WTC11 (cell line): ENCODE measurements around the gene GIMAP8. TPM values are rescaled to one million over a fixed set of nuclear protein-coding genes. Genes with fewer than 3 reads are reported as not detected.

ENCODE experiments used
- ATAC-seq: fragments of 200-7000 bp; cut with Tn5 transposase; 2 replicates; pipeline ENCODE4 v1.10.0; 2021; ENCODE audit warnings: mild to moderate bottlenecking, moderate library complexity
- CTCF ChIA-PET: fragments of 300-600 bp; sonication (Branson Sonifier 250); formaldehyde crosslinking; loops from one replicate; lab custom pipeline; 2021; ENCODE audit warnings: antibody characterized with exemption; lab: Charles Lee
- POLR2A ChIA-PET: fragments of 350-600 bp; sonication (Branson Sonifier 250); formaldehyde crosslinking; loops from one replicate; lab custom pipeline; 2021; ENCODE audit warnings: antibody characterized with exemption; lab: Charles Lee
- DNase-seq: peaks from one replicate; pipeline ENCODE4 v3.0.0; 2021; ENCODE audit warnings: low spot score
- H3K27ac Mint-ChIP-seq: 2 replicates; pipeline ENCODE4 v1.8.0; 2021; ENCODE audit warnings: mixed read lengths
- H3K27me3 Mint-ChIP-seq: 2 replicates; pipeline ENCODE4 v1.8.0; 2021; ENCODE audit warnings: low read depth, mild to moderate bottlenecking, moderate library complexity, mixed read lengths
- H3K36me3 Mint-ChIP-seq: 2 replicates; pipeline ENCODE4 v1.8.0; 2021; ENCODE audit warnings: mixed read lengths
- H3K4me1 Mint-ChIP-seq: 2 replicates; pipeline ENCODE4 v1.8.0; 2022; ENCODE audit warnings: mixed read lengths
- H3K4me3 Mint-ChIP-seq: 2 replicates; pipeline ENCODE4 v1.8.0; 2021; ENCODE audit warnings: mild to moderate bottlenecking, moderate library complexity, mixed read lengths
- H3K9me3 Mint-ChIP-seq: 2 replicates; pipeline ENCODE4 v1.8.0; 2021; ENCODE audit warnings: mixed read lengths
- GRHL2 ChIP-seq: fragments of 250-450 bp; sonication (Bioruptor Pico); IDR thresholded peaks from 2 replicates; pipeline ENCODE4 v1.8.0; 2022; ENCODE audit warnings: mild to moderate bottlenecking, moderate library complexity; ENCODE audit not compliant: insufficient replicate concordance, severe bottlenecking
- TEAD1 ChIP-seq: sonication (generic); formaldehyde crosslinking; IDR thresholded peaks from 2 replicates; pipeline ENCODE4 v1.8.0; 2022; ENCODE audit warnings: mild to moderate bottlenecking, missing genetic modification reagents
- ZNF263 ChIP-seq: sonication (generic); formaldehyde crosslinking; IDR thresholded peaks from 2 replicates; pipeline ENCODE4 v1.8.1; 2022; ENCODE audit warnings: low read depth, mild to moderate bottlenecking, moderate library complexity, missing genetic modification reagents
- ZNF317 ChIP-seq: sonication (generic); formaldehyde crosslinking; IDR thresholded peaks from 2 replicates; pipeline ENCODE4 v1.8.1; 2023; ENCODE audit warnings: low read depth, mild to moderate bottlenecking, moderate library complexity, missing genetic modification reagents, borderline replicate concordance
- ZNF396 ChIP-seq: fragments of 250-450 bp; sonication (Bioruptor Pico); IDR thresholded peaks from 2 replicates; pipeline ENCODE4 v1.8.0; 2021; ENCODE audit warnings: mild to moderate bottlenecking, moderate library complexity, borderline replicate concordance
- total RNA-seq: library from RNA; stranded (reverse); gene quantifications from 3 replicates; pipeline ENCODE4 v1.2.3, GENCODE V29; 2021
- TF ChIP-seq, protein P1 (sequence below): fragments of 250-450 bp; sonication (Bioruptor Pico); IDR thresholded peaks from 2 replicates; pipeline ENCODE4 v1.9.0; 2021; ENCODE audit warnings: mild to moderate bottlenecking
- TF ChIP-seq, protein P2 (sequence below): fragments of 250-450 bp; sonication (Bioruptor Pico); conservative IDR thresholded peaks from 2 replicates; pipeline ENCODE4 v1.9.0; 2021; ENCODE audit warnings: mild to moderate bottlenecking
- TF ChIP-seq, protein P3 (sequence below): sonication (generic); formaldehyde crosslinking; IDR thresholded peaks from 2 replicates; pipeline ENCODE4 v1.8.1; 2022; ENCODE audit warnings: mild to moderate bottlenecking, missing genetic modification reagents, moderate library complexity, borderline replicate concordance
- TF ChIP-seq, protein P4 (sequence below): fragments of 250-450 bp; sonication (Bioruptor Pico); IDR thresholded peaks from 2 replicates; pipeline ENCODE4 v1.9.0; 2021; ENCODE audit warnings: mild to moderate bottlenecking, borderline replicate concordance
- TF ChIP-seq, protein P5 (sequence below): sonication (generic); formaldehyde crosslinking; IDR thresholded peaks from 2 replicates; pipeline ENCODE4 v1.8.1; 2022; ENCODE audit warnings: mild to moderate bottlenecking, moderate library complexity, missing genetic modification reagents
- TF ChIP-seq, protein P6 (sequence below): fragments of 250-450 bp; sonication (Bioruptor Pico); IDR thresholded peaks from 2 replicates; pipeline ENCODE4 v1.9.0; 2021; ENCODE audit warnings: mild to moderate bottlenecking

GIMAP8 gene
- total RNA-seq, 1 experiment from 2014 or later = 0.09 TPM

DNA sequence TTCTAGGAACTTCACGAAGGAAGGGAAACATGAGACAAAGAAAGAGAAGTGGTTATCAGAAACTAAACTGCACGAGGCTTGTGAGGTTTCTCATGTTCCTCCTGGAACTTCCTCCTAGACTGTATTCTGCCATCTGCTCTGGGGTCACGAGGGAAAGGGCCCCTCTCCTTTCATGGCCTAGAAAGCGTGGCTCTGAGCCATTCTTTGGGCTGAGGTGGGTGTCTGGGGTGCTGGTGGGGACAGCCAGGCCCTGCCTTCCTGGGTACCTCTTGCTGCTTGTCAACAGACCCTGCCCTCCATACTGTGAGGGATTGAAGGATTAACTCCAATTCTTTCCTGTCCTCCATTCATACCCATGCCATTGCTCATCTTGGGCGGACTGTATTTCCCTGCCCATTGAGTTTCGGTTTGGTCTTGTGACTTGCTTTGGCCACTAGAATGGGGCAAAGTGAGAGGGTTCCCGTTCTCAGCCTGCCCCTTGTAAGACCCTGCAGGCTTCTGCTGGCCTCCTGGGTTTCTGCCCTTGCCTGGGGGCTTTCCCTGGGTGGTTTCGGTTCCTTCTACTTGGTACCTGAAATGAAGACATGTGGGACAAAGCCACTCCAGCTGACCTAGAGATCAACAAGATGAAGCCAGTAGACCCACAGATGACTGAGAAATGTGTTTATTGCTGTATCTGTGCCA lies 14.9 kb upstream of the GIMAP8 start:
- TF ChIP-seq ZNF317 (CRISPR knock-in tag) (no peak), GRHL2 (CRISPR knock-in tag) (no peak), ZNF263 (no peak), ZNF396 (CRISPR knock-in tag) (no peak), TEAD1 (CRISPR knock-in tag) (no peak)
- TF ChIP-seq, protein P1, sequence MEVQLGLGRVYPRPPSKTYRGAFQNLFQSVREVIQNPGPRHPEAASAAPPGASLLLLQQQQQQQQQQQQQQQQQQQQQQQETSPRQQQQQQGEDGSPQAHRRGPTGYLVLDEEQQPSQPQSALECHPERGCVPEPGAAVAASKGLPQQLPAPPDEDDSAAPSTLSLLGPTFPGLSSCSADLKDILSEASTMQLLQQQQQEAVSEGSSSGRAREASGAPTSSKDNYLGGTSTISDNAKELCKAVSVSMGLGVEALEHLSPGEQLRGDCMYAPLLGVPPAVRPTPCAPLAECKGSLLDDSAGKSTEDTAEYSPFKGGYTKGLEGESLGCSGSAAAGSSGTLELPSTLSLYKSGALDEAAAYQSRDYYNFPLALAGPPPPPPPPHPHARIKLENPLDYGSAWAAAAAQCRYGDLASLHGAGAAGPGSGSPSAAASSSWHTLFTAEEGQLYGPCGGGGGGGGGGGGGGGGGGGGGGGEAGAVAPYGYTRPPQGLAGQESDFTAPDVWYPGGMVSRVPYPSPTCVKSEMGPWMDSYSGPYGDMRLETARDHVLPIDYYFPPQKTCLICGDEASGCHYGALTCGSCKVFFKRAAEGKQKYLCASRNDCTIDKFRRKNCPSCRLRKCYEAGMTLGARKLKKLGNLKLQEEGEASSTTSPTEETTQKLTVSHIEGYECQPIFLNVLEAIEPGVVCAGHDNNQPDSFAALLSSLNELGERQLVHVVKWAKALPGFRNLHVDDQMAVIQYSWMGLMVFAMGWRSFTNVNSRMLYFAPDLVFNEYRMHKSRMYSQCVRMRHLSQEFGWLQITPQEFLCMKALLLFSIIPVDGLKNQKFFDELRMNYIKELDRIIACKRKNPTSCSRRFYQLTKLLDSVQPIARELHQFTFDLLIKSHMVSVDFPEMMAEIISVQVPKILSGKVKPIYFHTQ (CRISPR knock-in tag) = no peak
- TF ChIP-seq, protein P2, sequence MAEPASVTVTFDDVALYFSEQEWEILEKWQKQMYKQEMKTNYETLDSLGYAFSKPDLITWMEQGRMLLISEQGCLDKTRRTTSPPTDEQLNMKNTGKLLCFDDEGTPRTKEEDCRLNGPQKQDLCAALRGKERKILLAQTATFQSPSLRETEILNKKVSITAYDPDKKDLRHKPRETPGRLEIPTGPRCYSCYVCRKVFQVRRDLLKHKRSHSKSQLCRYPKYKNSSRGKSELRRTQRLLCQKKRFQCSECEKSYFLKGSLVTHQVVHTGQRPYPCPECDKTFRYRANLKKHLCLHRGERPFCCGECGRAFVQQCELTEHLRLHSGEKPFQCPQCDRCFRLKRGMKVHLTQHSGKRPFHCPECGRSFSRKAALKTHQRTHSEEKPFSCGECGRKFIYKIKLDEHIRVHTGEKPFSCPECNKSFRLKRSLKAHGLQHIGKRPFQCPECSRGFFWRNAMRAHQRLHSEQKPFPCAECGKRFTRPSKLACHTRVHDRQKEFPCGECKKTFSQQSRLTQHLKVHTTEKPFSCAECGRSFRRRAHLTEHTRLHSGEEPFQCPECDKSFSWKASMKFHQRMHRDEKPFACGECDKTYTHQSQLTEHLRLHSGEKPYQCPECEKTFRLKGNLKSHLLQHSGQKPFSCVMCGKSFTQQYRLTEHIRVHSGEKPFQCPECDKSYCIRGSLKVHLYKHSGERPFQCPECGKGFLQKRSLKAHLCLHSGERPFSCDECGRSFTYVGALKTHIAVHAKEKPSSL = no peak
- TF ChIP-seq, protein P3, sequence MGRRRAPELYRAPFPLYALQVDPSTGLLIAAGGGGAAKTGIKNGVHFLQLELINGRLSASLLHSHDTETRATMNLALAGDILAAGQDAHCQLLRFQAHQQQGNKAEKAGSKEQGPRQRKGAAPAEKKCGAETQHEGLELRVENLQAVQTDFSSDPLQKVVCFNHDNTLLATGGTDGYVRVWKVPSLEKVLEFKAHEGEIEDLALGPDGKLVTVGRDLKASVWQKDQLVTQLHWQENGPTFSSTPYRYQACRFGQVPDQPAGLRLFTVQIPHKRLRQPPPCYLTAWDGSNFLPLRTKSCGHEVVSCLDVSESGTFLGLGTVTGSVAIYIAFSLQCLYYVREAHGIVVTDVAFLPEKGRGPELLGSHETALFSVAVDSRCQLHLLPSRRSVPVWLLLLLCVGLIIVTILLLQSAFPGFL (CRISPR knock-in tag) = no peak
- TF ChIP-seq, protein P4, sequence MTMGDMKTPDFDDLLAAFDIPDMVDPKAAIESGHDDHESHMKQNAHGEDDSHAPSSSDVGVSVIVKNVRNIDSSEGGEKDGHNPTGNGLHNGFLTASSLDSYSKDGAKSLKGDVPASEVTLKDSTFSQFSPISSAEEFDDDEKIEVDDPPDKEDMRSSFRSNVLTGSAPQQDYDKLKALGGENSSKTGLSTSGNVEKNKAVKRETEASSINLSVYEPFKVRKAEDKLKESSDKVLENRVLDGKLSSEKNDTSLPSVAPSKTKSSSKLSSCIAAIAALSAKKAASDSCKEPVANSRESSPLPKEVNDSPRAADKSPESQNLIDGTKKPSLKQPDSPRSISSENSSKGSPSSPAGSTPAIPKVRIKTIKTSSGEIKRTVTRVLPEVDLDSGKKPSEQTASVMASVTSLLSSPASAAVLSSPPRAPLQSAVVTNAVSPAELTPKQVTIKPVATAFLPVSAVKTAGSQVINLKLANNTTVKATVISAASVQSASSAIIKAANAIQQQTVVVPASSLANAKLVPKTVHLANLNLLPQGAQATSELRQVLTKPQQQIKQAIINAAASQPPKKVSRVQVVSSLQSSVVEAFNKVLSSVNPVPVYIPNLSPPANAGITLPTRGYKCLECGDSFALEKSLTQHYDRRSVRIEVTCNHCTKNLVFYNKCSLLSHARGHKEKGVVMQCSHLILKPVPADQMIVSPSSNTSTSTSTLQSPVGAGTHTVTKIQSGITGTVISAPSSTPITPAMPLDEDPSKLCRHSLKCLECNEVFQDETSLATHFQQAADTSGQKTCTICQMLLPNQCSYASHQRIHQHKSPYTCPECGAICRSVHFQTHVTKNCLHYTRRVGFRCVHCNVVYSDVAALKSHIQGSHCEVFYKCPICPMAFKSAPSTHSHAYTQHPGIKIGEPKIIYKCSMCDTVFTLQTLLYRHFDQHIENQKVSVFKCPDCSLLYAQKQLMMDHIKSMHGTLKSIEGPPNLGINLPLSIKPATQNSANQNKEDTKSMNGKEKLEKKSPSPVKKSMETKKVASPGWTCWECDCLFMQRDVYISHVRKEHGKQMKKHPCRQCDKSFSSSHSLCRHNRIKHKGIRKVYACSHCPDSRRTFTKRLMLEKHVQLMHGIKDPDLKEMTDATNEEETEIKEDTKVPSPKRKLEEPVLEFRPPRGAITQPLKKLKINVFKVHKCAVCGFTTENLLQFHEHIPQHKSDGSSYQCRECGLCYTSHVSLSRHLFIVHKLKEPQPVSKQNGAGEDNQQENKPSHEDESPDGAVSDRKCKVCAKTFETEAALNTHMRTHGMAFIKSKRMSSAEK (CRISPR knock-in tag) = no peak
- TF ChIP-seq, protein P5, sequence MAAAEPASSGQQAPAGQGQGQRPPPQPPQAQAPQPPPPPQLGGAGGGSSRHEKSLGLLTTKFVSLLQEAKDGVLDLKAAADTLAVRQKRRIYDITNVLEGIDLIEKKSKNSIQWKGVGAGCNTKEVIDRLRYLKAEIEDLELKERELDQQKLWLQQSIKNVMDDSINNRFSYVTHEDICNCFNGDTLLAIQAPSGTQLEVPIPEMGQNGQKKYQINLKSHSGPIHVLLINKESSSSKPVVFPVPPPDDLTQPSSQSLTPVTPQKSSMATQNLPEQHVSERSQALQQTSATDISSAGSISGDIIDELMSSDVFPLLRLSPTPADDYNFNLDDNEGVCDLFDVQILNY = no peak
- TF ChIP-seq, all 79 proteins: peak for 0
- Mint-ChIP-seq H3K4me3 (no peak overlapping the region), H3K4me1 (no peaks in the 10 kb centered on the region), H3K27ac (no peak overlapping the region), H3K9me3 (peaks cover 9% of the 10 kb centered on the region), H3K36me3 (no peaks in the 10 kb centered on the region; the same call in 1 of the 2 replicates), H3K27me3 (peaks cover 10% of the 10 kb centered on the region)
- ChIA-PET POLR2A (no interaction called here), CTCF (no interaction called here)
- ATAC-seq (no peak), DNase-seq (no peak)

DNA sequence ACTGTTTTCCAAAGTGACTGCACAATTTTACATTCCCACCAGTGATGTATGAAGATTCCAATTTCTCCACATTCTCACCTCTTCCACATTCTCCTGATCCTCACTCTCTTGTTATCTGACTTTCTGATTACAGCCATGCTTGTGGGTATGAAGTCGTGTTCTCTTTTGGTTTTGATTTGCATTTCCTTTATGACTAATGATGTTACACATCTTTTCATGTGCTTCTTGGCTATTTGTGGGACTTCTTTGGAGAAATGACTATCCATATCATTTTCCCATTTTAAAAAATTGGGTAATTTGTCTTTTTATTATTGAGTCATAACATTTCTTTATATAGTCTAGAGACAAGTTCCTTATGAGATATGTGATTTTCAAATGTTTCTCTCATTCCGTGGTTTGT lies 10.5 kb upstream of the GIMAP8 start:
- H3K27me3 Mint-ChIP-seq = peaks cover 17% of the 10 kb centered on the region
- no peaks in the 10 kb centered on the region for H3K4me1 Mint-ChIP-seq
- no peak for DNase-seq
- POLR2A ChIA-PET = no interaction called here
- ATAC-seq = no peak
- H3K36me3 Mint-ChIP-seq = peaks cover 3% of the 10 kb centered on the region; the same call in 1 of the 2 replicates
- CTCF ChIA-PET = no interaction called here
- peaks cover 12% of the 10 kb centered on the region for H3K9me3 Mint-ChIP-seq
- TF ChIP-seq, protein P6, sequence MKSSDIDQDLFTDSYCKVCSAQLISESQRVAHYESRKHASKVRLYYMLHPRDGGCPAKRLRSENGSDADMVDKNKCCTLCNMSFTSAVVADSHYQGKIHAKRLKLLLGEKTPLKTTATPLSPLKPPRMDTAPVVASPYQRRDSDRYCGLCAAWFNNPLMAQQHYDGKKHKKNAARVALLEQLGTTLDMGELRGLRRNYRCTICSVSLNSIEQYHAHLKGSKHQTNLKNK = no peak
- no peak for TF ChIP-seq ZNF263
- H3K27ac Mint-ChIP-seq = no peak overlapping the region
- H3K4me3 Mint-ChIP-seq = no peak overlapping the region
